HG03469 (cell line): ENCODE results near the gene SCT.

Experiments used
- ATAC-seq: cut with Tn5 transposase; IDR thresholded peaks from one replicate; pipeline ENCODE4 v1.9.1; 2021; ENCODE audit warnings: mild to moderate bottlenecking, moderate library complexity, moderate number of reproducible peaks; ENCODE audit not compliant: unreplicated experiment

Gene SCT

DNA sequence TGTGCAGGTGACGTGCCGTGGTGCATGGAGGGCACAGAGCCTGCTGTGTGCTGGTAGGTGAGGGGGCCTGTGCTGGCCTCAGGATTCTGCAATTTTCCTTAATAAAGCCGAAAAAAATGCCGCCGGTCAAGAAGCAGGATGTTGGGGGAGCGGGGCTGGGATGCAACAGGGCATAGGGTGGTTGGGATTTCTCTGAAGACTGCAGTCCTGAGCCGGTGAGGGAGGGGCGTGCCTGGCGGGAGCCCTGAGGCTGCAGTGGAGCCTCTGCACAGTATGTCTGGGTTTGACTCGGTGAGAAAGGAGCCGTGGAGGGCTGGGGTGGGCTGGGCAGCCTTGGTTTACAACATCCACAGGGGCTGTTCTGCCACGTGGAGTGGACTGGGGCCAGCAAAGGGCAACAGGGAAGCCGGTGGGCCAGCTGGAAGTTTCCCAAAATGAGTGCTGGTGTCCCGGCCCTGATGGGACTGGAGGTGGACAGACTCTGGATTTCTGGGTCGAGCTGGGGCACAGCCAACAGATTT, 3.6 kb downstream of the SCT start:
- ATAC-seq: no peak

DNA sequence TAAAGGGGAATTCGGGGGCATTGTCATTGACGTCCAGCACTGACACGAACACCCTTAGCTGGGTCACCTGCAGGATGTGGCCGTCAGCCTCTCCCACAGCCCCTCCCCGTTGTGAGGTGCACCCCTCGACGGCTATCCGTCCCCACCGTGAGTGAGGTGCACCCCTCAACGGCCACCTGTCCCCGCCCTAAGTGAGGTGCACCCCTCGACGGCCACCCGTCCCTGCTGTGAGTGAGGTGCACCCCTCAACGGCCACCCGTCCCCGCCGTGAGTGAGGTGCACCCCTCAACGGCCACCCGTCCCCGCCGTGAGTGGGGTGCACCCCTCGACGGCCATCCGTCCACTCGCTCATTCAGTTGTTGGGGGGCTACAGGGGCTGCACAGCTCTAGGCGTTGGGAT, 5.1 kb downstream of the SCT start:
- no peak for ATAC-seq

DNA sequence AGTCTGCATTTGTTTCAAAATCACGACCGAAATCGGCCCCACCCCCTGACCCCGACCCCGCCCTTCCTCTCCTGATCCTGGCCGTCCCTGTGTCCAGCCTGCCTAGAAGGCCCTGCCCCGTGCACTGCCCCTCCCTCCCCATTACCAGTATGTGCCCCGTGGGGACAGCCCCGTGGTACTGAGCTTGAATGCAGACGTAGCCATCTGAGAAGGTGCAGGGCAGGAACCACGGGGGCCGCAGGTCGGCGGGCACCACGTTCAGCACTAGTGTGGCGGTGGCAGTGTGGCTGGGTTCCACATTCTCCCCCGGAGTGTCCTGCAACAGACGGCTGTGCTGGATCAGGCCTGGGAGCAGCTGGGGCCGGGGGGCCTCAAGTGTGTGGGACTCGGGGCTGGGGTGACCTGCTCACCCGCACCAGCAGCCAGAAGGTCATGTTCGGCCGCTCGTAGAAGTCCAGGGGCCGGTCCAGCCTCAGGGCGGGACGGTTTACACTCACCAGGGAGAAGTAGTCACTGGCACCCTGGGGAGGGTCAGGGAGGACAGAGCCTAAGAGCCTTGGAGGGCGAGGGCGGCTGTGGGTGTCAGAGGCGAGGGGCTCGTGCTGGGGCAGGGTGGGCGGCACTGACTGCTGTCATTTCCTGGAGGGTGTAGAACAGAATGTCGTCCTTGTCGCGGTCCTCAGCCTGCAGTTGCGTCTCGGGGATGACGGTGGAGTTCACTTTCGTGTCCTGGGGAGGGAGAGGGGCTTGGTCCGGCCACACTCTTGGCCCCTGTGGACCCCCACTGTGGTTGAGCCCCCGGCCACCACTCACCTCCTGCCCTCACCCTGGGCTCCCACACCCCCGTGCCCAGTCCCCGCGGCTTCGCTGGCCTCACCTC, 5.8 kb downstream of the SCT start:
- ATAC-seq: no peak

DNA sequence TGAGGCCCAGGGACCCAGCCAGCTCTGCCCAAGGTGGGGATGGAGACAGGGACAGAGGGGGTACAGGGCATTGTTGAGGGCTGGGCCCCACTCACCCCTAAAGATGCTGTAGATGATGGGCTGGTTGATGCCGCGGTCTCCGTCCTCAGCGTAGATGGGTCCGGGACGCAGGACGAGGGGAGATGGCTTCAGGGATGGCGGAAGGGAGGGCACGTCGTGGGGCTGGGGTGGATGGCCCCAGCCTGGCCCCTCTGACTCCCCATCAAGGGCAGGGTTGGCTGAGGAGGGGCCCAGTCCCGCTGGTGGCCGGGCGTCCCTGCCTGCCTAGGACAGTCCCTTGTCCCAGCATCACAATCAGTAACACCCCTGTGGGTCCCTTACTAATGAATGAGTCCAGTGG, 6.8 kb downstream of the SCT start:
- no peak for ATAC-seq

DNA sequence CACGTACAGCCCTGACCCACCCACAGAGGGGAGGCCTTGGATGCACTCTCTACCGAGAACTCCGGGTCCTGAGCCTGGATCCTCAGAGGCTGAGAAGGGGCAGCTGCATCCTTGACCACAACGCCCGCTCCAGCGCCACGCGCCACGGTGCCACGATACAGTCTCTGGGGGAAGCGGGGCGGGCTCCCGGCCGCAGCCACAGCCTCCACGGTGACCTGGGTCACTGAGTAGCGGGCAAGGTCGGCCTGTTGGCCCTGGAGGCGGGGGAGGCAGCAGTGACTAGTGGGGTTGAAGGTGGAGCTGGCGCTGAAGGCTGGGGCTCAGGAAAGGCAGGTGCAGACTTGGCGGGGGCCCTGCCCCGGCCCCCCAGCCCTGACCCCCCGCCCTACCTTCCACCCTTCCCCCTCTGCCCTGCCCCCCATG, 7.3 kb downstream of the SCT start:
- ATAC-seq: no peak

DNA sequence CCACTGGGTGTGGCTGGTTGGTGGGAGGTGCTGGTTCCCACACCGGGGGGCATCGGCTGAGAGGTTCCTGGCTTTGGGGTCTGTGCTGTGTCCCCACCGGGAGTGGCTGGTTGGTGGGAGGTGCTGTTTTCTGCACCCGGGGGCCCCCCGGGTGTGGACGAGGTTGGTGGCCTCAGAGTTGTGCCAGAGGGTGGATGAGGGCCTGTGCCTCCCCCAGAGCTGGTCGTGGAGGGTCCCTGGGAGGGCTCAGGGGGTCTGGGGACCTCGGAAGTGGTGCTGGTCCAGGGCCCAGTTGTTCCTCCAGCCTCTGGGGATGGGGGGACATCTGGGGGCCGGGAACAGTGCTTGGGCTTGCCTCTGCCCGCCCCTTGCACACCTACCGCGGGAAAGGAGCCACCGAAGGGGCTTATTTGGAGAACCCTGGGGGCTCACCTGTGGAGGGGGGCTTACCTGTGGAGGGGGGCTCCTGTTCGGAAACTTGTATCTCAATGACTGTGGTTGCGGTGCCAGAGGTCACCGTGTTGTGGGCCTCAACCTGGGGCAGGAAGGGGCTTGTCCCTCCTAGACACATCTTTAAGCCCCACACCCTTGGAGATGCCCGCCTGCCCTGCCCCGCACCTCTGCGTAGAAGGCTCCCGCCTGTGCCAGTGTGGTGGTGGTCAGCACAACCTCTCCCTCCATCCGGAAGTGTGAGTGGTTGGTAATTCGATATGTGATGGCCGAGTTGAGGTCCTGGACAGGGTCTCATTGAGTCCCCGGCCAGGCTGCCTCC, 7.9 kb downstream of the SCT start:
- no peak for ATAC-seq

DNA sequence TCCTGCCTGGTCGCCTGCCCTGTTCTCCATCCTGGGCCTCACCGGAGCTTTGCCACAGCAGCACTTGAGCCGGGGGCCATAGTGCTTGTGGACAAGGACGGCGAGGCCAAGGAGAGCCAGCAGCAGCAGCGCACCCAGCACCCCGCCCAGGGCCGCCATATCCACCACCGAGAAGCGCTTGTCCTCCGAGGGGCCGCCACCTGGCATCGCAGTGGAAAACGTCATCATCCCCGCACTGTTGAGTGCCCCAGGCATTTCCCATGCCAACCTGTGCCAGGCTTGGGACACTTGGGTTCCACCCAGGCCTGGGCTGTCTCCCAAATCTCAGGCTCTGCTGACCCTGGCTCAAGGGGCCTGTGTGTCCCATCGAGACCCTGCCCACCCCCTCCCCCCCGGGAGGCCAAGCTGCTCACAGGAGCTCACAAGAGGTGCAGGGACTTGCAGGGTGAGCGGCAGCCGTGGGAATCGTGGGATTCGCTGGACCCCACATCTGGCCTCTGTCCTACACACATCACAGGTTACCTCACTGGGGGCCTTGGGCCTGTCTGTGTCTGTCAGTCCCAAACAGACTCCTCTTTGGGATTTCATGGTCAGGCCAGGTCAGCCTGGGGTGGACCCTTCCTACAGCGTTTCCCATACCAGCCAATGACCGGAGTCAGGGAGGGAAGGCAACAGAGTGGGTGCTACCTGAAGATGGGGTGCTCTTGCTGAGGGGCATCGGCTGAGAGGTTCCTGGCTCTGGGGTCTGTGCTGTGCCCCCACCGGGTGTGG, 8.9 kb downstream of the SCT start:
- ATAC-seq: no peak

DNA sequence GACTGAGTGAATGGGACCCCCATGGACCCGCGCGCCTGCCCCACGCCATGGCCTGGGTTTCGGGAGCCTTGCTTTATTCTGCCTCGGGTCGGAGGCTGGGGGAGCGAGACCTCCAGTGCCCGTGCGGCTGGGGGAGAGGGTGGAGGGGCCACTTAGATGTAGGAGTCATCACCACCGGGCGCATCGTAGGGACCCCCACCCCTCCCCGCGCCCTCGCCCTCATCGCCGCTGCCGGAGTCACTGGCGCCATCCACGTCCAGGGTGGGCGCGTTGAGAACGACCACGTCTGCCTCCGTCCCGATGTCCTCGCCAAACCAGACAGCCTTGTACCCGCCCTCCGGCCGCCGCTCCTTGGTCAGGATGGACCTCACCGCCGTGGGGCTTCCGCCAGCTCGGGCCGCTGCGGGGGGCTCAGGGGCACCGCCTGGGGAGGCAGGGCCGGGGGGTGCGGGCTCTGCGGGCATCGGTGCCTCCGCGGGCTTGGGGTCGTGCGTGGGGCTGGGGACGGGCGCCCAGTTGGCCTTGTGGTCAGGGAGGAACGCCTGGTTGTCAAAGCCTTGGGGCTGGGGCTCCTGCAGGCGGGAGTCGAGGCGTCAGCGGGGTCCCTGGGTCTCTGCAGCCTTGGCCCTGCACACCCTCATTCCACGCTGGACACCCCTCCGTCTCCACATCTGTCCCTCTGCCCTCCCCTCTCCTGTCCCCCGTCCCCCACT, 9.6 kb downstream of the SCT start:
- no peak for ATAC-seq

- no peak for ATAC-seq
Measured at GRCh38 chr11:616320-617198, 10.4 kb downstream of the SCT start.

DNA sequence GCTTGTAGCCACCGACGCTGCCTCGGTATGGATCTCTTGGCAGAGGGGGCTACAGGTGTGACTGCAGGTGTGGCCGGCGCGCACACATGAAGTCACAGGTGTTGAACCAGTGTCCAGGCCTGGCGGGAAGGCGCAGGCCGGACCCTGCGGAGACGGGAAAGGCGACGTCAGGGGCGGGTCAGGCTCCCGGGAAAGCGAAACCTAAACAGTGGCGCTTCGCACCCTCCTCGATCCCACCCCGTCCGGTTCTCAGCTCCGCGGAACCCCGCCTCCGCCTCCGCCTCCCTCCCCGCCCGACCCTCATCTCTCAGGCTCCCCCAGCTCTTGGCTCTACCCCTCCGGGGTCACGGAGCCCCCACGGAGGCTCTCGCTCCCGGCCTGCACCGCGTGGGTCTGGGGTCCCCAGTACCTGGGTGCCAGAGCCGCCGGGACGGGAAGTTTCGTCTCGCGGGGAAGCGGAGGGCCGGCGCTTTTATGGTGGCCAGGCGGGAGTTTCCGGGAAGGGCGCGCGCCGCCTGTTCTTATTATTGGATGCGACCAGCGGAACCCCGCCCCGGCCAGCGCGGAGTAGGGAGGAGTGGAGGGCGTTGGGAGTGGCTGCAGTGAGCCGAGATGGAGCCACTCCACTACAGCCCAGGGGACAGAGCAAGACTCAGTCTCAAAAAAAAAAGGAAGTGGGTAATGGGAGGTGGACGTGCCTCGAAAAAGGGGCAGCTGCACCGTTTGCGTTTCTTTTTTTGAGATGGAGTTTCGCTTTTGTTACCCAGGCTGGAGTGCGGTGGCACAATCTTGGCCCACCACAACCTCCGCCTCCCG, 11.3 kb downstream of the SCT start, which contains the start of gene IRF7:
Gene IRF7 (minus strand): TSS at position 447 of the 816 bp plus-strand sequence. CDS start 586 bp downstream, outside the sequence.
- ATAC-seq: peak; percentile 51

- no peak for ATAC-seq
Measured at GRCh38 chr11:614623-615503, 12.1 kb downstream of the SCT start.

DNA sequence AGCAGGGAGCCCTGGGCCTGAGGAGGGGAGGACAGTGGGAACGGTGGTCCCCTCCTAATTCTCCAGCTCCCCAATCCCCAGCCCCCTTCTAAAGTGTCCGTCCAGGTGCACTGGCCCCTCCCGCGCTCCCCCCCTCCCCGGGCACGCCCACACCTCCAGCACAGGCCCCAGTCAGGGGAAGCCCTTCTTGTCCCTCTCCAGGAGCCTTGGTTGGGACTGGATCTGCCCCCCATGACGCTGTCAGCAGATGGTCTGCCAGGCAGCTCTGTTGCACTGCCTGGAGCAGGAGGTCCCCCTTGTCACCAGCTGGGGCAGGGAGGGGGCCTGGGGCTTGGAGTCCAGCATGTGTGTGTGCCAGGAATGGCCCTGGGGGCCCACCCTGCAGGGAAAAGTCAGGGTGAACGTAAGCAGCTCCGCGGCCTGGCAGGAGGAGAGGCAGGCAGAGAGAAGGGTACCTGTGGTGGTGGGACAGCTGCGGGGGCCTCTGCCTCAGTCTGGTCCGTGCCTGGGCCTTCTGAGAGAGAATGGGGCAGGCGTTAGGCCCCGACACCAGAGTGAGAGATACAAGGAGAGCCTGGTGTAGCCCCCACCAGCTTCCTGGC, 12.9 kb downstream of the SCT start:
- no peak for ATAC-seq

- no peak for ATAC-seq
Measured at GRCh38 chr11:613369-613968, 13.5 kb downstream of the SCT start.

GRCh38 chr11:612961-613300, 14.1 kb downstream of the SCT start:
- no peak for ATAC-seq

GRCh38 chr11:612201-612960, 14.6 kb downstream of the SCT start:
- ATAC-seq: no peak
